HepG2 (cell line): ENCODE results near the gene POLA2. TPM values are rescaled to one million over a fixed set of nuclear protein-coding genes. Genes with fewer than 3 reads are reported as not detected.

Experiments used
- CBX2 ChIP-seq, 2 experiments: fragments of 200-600 bp in 1 of 2; sonication (generic); formaldehyde crosslinking in 1 of 2; IDR thresholded peaks; 2 replicates each; pipeline versions ENCODE4 v1.7.0 to v1.8.1; 2018 to 2022; ENCODE audit warnings: low read depth in 2 of 2, low read length in 1 of 2, mild to moderate bottlenecking in 1 of 2, missing genetic modification reagents in 1 of 2
- E2F5 ChIP-seq: sonication (generic); formaldehyde crosslinking; conservative IDR thresholded peaks from 2 replicates; pipeline ENCODE4 v1.4.0; 2020; ENCODE audit warnings: missing genetic modification reagents
- FOSL2 ChIP-seq: sonication (generic); formaldehyde crosslinking; IDR thresholded peaks from 2 replicates; pipeline ENCODE4 v1.4.0; 2020; ENCODE audit warnings: missing genetic modification reagents
- GATAD2A ChIP-seq: IDR thresholded peaks from 2 replicates; pipeline ENCODE4 v1.6.1; 2016
- MTA1 ChIP-seq: sonication (generic); formaldehyde crosslinking; IDR thresholded peaks from 2 replicates; pipeline ENCODE4 v1.4.0; 2020; ENCODE audit warnings: missing genetic modification reagents, mild to moderate bottlenecking, borderline replicate concordance
- MXD3 ChIP-seq: IDR thresholded peaks from 2 replicates; pipeline ENCODE4 v1.6.1; 2016; ENCODE audit warnings: mild to moderate bottlenecking, missing biosample characterization, missing genetic modification reagents
- MXI1 ChIP-seq: IDR thresholded peaks from 3 replicates; pipeline ENCODE4 v1.6.1; 2012; ENCODE audit warnings: low read depth, low read length, inconsistent platforms, borderline replicate concordance
- NFAT5 ChIP-seq: sonication (generic); formaldehyde crosslinking; IDR thresholded peaks from 2 replicates; pipeline ENCODE4 v1.4.0; 2020; ENCODE audit warnings: missing genetic modification reagents
- PHF21A ChIP-seq: sonication (generic); formaldehyde crosslinking; IDR thresholded peaks from 2 replicates; pipeline ENCODE4 v1.5.0; 2020; ENCODE audit warnings: mild to moderate bottlenecking, missing genetic modification reagents
- PHF5A ChIP-seq: IDR thresholded peaks from one replicate; pipeline ENCODE4 v1.6.1; 2018; ENCODE audit warnings: low read depth, missing genetic modification reagents; ENCODE audit not compliant: unreplicated experiment
- PLRG1 ChIP-seq: fragments of 450-650 bp; conservative IDR thresholded peaks from 2 replicates; pipeline ENCODE4 v1.6.1; 2016
- SMAD3 ChIP-seq: sonication (generic); formaldehyde crosslinking; IDR thresholded peaks from 2 replicates; pipeline ENCODE4 v1.4.0; 2020; ENCODE audit warnings: missing genetic modification reagents
- THAP9 ChIP-seq: sonication (generic); formaldehyde crosslinking; IDR thresholded peaks from 2 replicates; pipeline ENCODE4; 2020; ENCODE audit warnings: missing genetic modification reagents, mild to moderate bottlenecking, borderline replicate concordance
- THRA ChIP-seq: sonication (generic); formaldehyde crosslinking; IDR thresholded peaks from 2 replicates; pipeline ENCODE4 v1.4.0; 2020; ENCODE audit warnings: missing genetic modification reagents, borderline replicate concordance
- TMF1 ChIP-seq: sonication (generic); formaldehyde crosslinking; IDR thresholded peaks from 2 replicates; pipeline ENCODE4 v1.8.1; 2022; ENCODE audit warnings: low read depth, missing genetic modification reagents
- XRCC5 ChIP-seq: fragments of 200-400 bp; formaldehyde crosslinking; optimal IDR thresholded peaks from 2 replicates; pipeline ENCODE3; 2017; ENCODE audit warnings: mild to moderate bottlenecking, low read length
- ZNF274 ChIP-seq: sonication (generic); formaldehyde crosslinking; IDR thresholded peaks from 2 replicates; pipeline ENCODE4 v1.5.1; 2020; ENCODE audit warnings: mild to moderate bottlenecking, missing genetic modification reagents
- ZNF430 ChIP-seq: sonication (generic); formaldehyde crosslinking; IDR thresholded peaks from 2 replicates; pipeline ENCODE4 v1.9.0; 2021; ENCODE audit warnings: mild to moderate bottlenecking, missing genetic modification reagents
- polyA plus RNA-seq, 8 experiments: library from polyadenylated mRNA; depleted of rRNA in 3 of 8; stranded (reverse) in 7 of 8; unstranded in 1 of 8; fragments of >200 nt; fragmentation: Illumina TruSeq in 4 of 8; extraction: Trizol in 4 of 8; gene quantifications; 2 replicates each; pipeline versions ENCODE4 v1.2.1 to v1.2.3, GENCODE V29; 2011 to 2016; ENCODE audit warnings: low read depth in 4 of 8, missing spikeins in 1 of 8, mixed read lengths in 1 of 8; ENCODE audit not compliant: insufficient read depth in 1 of 8
- total RNA-seq, 5 experiments: library from RNA; depleted of rRNA; stranded (reverse); fragments of >200 nt; fragmentation: Illumina TruSeq; extraction: Trizol; gene quantifications; 2 replicates each; pipeline ENCODE4 v1.2.3, GENCODE V29; 2016; ENCODE audit warnings: low read depth in 1 of 5

The POLA2 gene
- total and polyA plus RNA-seq, 2 of the 13 experiments (the other 11 are each of a cell fraction or from before 2014, with no cell fraction given) = 9.7 to 15.6 TPM

- TF ChIP-seq NFAT5 (CRISPR knock-in tag) (no peak), MXD3 (CRISPR knock-in tag) (0 out of 2 replicates have a peak, but pooled peaks have one; percentile 20), E2F5 (no peak), ZNF274 (CRISPR knock-in tag) (no peak), GATAD2A (CRISPR knock-in tag) (0 out of 2 replicates have a peak, but pooled peaks have one; percentile 5), THAP9 (CRISPR knock-in tag) (no peak), FOSL2 (CRISPR knock-in tag) (peak; percentile 80), XRCC5 (no peak), CBX2 (IDR thresholded peaks at IDR 0.05; ENCODE audit: low read depth, low read length) (no peak), CBX2 (CRISPR knock-in tag; IDR thresholded peaks at IDR 0.05; ENCODE audit: low read depth) (no peak), THRA (CRISPR knock-in tag) (no peak), PHF21A (CRISPR knock-in tag) (no peak), TMF1 (CRISPR knock-in tag) (no peak), SMAD3 (no peak), MTA1 (CRISPR knock-in tag) (no peak), PHF5A (CRISPR knock-in tag) (no peak), MXI1 (no peak), PLRG1 (no peak), ZNF430 (CRISPR knock-in tag) (no peak)
- TF ChIP-seq, all 625 proteins: peak for 4
Observed at GRCh38 chr11:65224930-65225278, 36.9 kb upstream of the POLA2 start (continued).
